ENCODE results near the gene PDE1A.

Gene PDE1A

GRCh38 chr2:182426918-182427240, at the start of gene PDE1A:
Gene PDE1A (minus strand): TSS chr2:182427036.
- DNase-seq: no peak

GRCh38 chr2:182473635-182474034, 46.8 kb upstream of the PDE1A start:
- DNase-seq: no peak

- no peak for DNase-seq
These were observed 36.9 kb upstream of the PDE1A start for GRCh38 chr2:182463760-182464159.

GRCh38 chr2:182456784-182457183, 29.9 kb upstream of the PDE1A start:
- DNase-seq: no peak

GRCh38 chr2:182452456-182452990, 25.7 kb upstream of the PDE1A start:
- DNase-seq: no peak

GRCh38 chr2:182448371-182448770, 21.5 kb upstream of the PDE1A start:
- DNase-seq: no peak

- no peak for DNase-seq
These were observed 21.0 kb upstream of the PDE1A start for GRCh38 chr2:182447863-182448262.

- no peak for DNase-seq
These were observed 20.3 kb upstream of the PDE1A start for GRCh38 chr2:182447163-182447562.

GRCh38 chr2:182446087-182446486, 19.3 kb upstream of the PDE1A start:
- no peak for DNase-seq

- no peak for DNase-seq
These were observed 18.6 kb upstream of the PDE1A start for GRCh38 chr2:182445391-182445965.

GRCh38 chr2:182444806-182445205, 18.0 kb upstream of the PDE1A start:
- no peak for DNase-seq

GRCh38 chr2:182444170-182444569, 17.3 kb upstream of the PDE1A start:
- no peak for DNase-seq

- DNase-seq: no peak
These were observed 9.4 kb upstream of the PDE1A start for GRCh38 chr2:182436252-182436651.

- DNase-seq: no peak
These were observed 8.9 kb upstream of the PDE1A start for GRCh38 chr2:182435754-182436153.

- DNase-seq: no peak
These were observed 5.2 kb upstream of the PDE1A start for GRCh38 chr2:182432051-182432450.

- DNase-seq: no peak
These were observed 1.6 kb upstream of the PDE1A start for GRCh38 chr2:182428476-182428875.

GRCh38 chr2:182426082-182426917, 536 bp downstream of the PDE1A start:
- DNase-seq: no peak

- DNase-seq: no peak
These were observed 4.0 kb downstream of the PDE1A start for GRCh38 chr2:182422864-182423263.

- DNase-seq: no peak
These were observed 6.2 kb downstream of the PDE1A start for GRCh38 chr2:182420669-182421068.

- no peak for DNase-seq
These were observed 10.0 kb downstream of the PDE1A start for GRCh38 chr2:182416861-182417260.

- no peak for DNase-seq
These were observed 10.6 kb downstream of the PDE1A start for GRCh38 chr2:182416191-182416590.

- DNase-seq: no peak
These were observed 11.1 kb downstream of the PDE1A start for GRCh38 chr2:182415771-182416170.

GRCh38 chr2:182412858-182413257, 14.0 kb downstream of the PDE1A start:
- DNase-seq: no peak

GRCh38 chr2:182410120-182410519, 16.7 kb downstream of the PDE1A start:
- no peak for DNase-seq

- DNase-seq: no peak
These were observed 20.6 kb downstream of the PDE1A start for GRCh38 chr2:182406221-182406620.
